Measurements from ENCODE around the gene TMEM151A.
"Not testable (repeated sequence)": the region's sequence is repeated elsewhere in the genome, so short reads cannot be mapped to it uniquely, and the experiment has no call there.

DNA sequence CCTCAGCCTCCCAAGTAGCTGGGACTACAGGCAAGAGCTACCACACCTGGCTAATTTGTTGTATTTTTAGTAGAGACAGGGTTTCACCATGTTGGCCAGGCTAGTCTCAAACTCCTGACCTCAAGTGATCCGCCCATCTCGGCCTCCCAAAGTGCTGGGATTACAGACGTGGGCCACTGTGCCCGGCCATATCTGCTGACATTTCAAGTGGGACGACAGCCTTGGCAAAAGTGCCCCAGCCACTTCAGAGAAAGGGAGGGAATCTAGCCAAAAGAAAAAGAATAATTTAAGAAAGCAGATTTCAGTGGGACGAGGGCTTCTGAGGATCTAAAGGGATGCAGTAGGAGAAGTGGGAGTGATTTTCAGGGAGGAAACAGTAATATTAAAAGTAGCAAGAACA is 38.6 kb upstream of the TMEM151A start:
- not testable (repeated sequence) for TF ChIP-seq TAF1 (conservative IDR thresholded peaks at IDR 0.05); SP1 (IDR thresholded peaks at IDR 0.05)

Data from liver (tissue), 1 donor.